CD14-positive monocyte (primary cell): Measurements from ENCODE around the gene EPS15. TPM values are rescaled to one million over a fixed set of nuclear protein-coding genes. Genes with fewer than 3 reads are reported as not detected.

Experiments
- DNase-seq, 3 donors: peaks; one replicate each; pipeline ENCODE4 v3.0.0-alpha.2; 2011 to 2022
- H2AFZ ChIP-seq: 2 replicates; pipeline ENCODE4 v1.6.0; 2012; ENCODE audit warnings: mild to moderate bottlenecking, low read depth, low read length, inconsistent platforms; ENCODE audit not compliant: insufficient read depth, poor library complexity, severe bottlenecking
- H3K27ac ChIP-seq, 2 donors: 1 replicate in 1 of 2; 2 replicates in 1 of 2; pipeline ENCODE4 v1.5.1; 2012 to 2013; ENCODE audit warnings: low read length in 2 of 2, control low read depth in 1 of 2, inconsistent platforms in 1 of 2, low read depth in 1 of 2, mild to moderate bottlenecking in 1 of 2
- H3K27me3 ChIP-seq, 2 donors: one replicate each; pipeline versions ENCODE4 v1.6.0 to v1.6.1; 2011 to 2013; ENCODE audit warnings: low read length in 2 of 2; ENCODE audit not compliant: control insufficient read depth in 2 of 2, insufficient read depth in 2 of 2
- H3K36me3 ChIP-seq, 2 donors: replicated peaks in 1 of 2; 1 replicate in 1 of 2; 2 replicates in 1 of 2; pipeline versions ENCODE4 v1.5.1 to v1.6.1; 2012 to 2013; ENCODE audit warnings: low read length in 2 of 2, control low read depth in 1 of 2, inconsistent platforms in 1 of 2, mild to moderate bottlenecking in 1 of 2; ENCODE audit not compliant: insufficient read depth in 2 of 2, control insufficient read depth in 1 of 2
- H3K4me1 ChIP-seq, 2 donors: 1 replicate in 1 of 2; 2 replicates in 1 of 2; pipeline versions ENCODE4 v1.5.1 to v1.6.1; 2012 to 2013; ENCODE audit warnings: low read length in 2 of 2, control low read depth in 1 of 2, inconsistent platforms in 1 of 2, mild to moderate bottlenecking in 1 of 2, moderate library complexity in 1 of 2; ENCODE audit not compliant: insufficient read depth in 2 of 2, control insufficient read depth in 1 of 2
- H3K4me2 ChIP-seq: replicated peaks from 2 replicates; pipeline ENCODE3; 2012; ENCODE audit warnings: low read length, moderate library complexity, mild to moderate bottlenecking; ENCODE audit not compliant: poor library complexity, severe bottlenecking; ENCODE audit errors: extremely low read depth
- H3K4me3 ChIP-seq, 3 experiments: fragments of 200-600 bp in 1 of 3; sonication (generic) in 1 of 3; replicated peaks in 1 of 3; 1 replicate in 2 of 3; 2 replicates in 1 of 3; pipeline ENCODE4 v1.5.1; 2011 to 2013; ENCODE audit warnings: low read length in 3 of 3, mild to moderate bottlenecking in 3 of 3, control low read depth in 2 of 3, low read depth in 2 of 3, inconsistent platforms in 1 of 3, moderate library complexity in 1 of 3
- H3K79me2 ChIP-seq: 2 replicates; pipeline ENCODE4 v1.6.0; 2012; ENCODE audit warnings: mild to moderate bottlenecking, control low read depth, inconsistent platforms, low read length, moderate library complexity; ENCODE audit not compliant: insufficient read depth
- H3K9ac ChIP-seq: 2 replicates; pipeline ENCODE4 v1.6.0; 2017; ENCODE audit warnings: low read length, mild to moderate bottlenecking; ENCODE audit not compliant: insufficient read depth, poor library complexity, severe bottlenecking
- H3K9me3 ChIP-seq, 2 donors: replicated peaks in 1 of 2; 1 replicate in 1 of 2; 2 replicates in 1 of 2; pipeline versions ENCODE4 v1.5.1 to v1.6.1; 2012 to 2013; ENCODE audit warnings: low read length in 2 of 2, control low read depth in 1 of 2; ENCODE audit not compliant: control insufficient read depth in 1 of 2, insufficient read depth in 1 of 2
- H4K20me1 ChIP-seq: 2 replicates; pipeline ENCODE4 v1.6.0; 2012; ENCODE audit warnings: mild to moderate bottlenecking, low read length, control low read depth, moderate library complexity; ENCODE audit not compliant: insufficient read depth
- H3K27ac Mint-ChIP-seq, 7 donors: one replicate each; pipeline ENCODE4 v1.8.0; 2020; ENCODE audit warnings: mild to moderate bottlenecking in 7 of 7, mixed read lengths in 7 of 7, moderate library complexity in 6 of 7, inconsistent platforms in 2 of 7
- H3K27me3 Mint-ChIP-seq, 3 donors: one replicate each; pipeline ENCODE4 v1.8.0; 2021 to 2022; ENCODE audit warnings: low read depth in 3 of 3, mild to moderate bottlenecking in 3 of 3, mixed read lengths in 3 of 3, moderate library complexity in 3 of 3, inconsistent platforms in 1 of 3
- H3K36me3 Mint-ChIP-seq, 2 donors: one replicate each; pipeline ENCODE4 v1.8.0; 2020; ENCODE audit warnings: mixed read lengths in 2 of 2, inconsistent platforms in 1 of 2, mild to moderate bottlenecking in 1 of 2
- H3K4me1 Mint-ChIP-seq: one replicate; pipeline ENCODE4 v1.8.0; 2020; ENCODE audit warnings: mild to moderate bottlenecking, mixed read lengths
- H3K4me3 Mint-ChIP-seq, 2 donors: one replicate each; pipeline ENCODE4 v1.8.0; 2020; ENCODE audit warnings: mild to moderate bottlenecking in 2 of 2, mixed read lengths in 2 of 2, moderate library complexity in 1 of 2
- H3K9me3 Mint-ChIP-seq, 7 donors: one replicate each; pipeline ENCODE4 v1.8.0; 2020 to 2022; ENCODE audit warnings: mixed read lengths in 7 of 7, mild to moderate bottlenecking in 6 of 7, moderate library complexity in 6 of 7, inconsistent platforms in 2 of 7
- WGBS: methylation state at CpG from one replicate; pipeline ENCODE4 v1.1.5; 2013; ENCODE audit warnings: missing lambda C conversion rate; ENCODE audit not compliant: insufficient coverage; 5-methylcytosine and 5-hydroxymethylcytosine counted together
- intact Hi-C, 2 donors: fragments of 100-400 bp; cut with micrococcal nuclease; formaldehyde crosslinking; loops; one replicate each; pipeline versions ENCODE4 v1.15.0 to v1.15.1; 2023
- polyA plus RNA-seq, 3 donors: library from polyadenylated mRNA; depleted of rRNA in 1 of 3; unstranded in 2 of 3; stranded (reverse) in 1 of 3; fragments of 300-500 nt in 2 of 3; fragments of >200 nt in 1 of 3; fragmentation: Illumina TruSeq in 2 of 3; gene quantifications; 1 replicate in 2 of 3; 2 replicates in 1 of 3; pipeline ENCODE4 v1.2.3, GENCODE V29; 2012 to 2021
- TF ChIP-seq, protein P1 (sequence below): fragments of 200-600 bp; IDR thresholded peaks from one replicate; pipeline ENCODE4 v1.8.0; 2022; ENCODE audit warnings: antibody characterized with exemption, mild to moderate bottlenecking

EPS15 gene
- polyA plus RNA-seq, 3 donors: 26.7 to 53.6 (median 36.4) TPM

DNA sequence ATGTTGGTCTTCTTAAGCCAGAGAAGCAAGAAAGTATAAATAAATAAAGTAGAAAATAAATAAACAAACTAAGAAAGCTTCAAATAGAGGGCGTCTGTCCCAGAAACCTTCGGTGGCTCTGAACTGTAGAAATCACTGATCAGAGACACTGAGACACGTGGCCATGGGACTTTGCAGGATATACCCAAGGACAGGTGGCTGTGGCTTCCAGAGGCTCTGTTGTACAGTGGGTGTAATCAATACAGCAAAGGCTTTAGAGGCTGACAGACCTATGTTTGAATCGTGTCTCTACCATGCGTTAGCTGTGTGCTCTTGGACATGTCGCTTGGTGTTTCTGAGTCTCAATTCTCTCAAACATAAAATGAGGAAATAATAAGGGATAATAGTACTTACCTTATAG lies 41.0 kb upstream of the EPS15 start:
- Histone ChIP-seq H3K27me3 (no peaks in the 10 kb centered on the region), H3K4me3 (no peak overlapping the region), H4K20me1 (no peaks in the 10 kb centered on the region), H3K27ac (no peak overlapping the region), H3K9ac (no peak overlapping the region), H3K79me2 (no peaks in the 10 kb centered on the region), H3K9me3 (no peaks in the 10 kb centered on the region), H3K4me1 (peaks cover 4 to 5% of the 10 kb centered on the region in 2 donors), H2AFZ (no peak overlapping the region), H3K4me2 (no peak overlapping the region), H3K36me3 (no peaks in the 10 kb centered on the region)
- Mint-ChIP-seq H3K4me3 (no peak overlapping the region), H3K4me1 (peaks cover 9% of the 10 kb centered on the region), H3K9me3 (peaks cover 0 to 2% (median 0%) of the 10 kb centered on the region in 7 donors), H3K36me3 (no peaks in the 10 kb centered on the region), H3K27ac (no peak overlapping the region), H3K27me3 (peaks cover 0 to 4% (median 2%) of the 10 kb centered on the region in 3 donors)
- TF ChIP-seq, protein P1, sequence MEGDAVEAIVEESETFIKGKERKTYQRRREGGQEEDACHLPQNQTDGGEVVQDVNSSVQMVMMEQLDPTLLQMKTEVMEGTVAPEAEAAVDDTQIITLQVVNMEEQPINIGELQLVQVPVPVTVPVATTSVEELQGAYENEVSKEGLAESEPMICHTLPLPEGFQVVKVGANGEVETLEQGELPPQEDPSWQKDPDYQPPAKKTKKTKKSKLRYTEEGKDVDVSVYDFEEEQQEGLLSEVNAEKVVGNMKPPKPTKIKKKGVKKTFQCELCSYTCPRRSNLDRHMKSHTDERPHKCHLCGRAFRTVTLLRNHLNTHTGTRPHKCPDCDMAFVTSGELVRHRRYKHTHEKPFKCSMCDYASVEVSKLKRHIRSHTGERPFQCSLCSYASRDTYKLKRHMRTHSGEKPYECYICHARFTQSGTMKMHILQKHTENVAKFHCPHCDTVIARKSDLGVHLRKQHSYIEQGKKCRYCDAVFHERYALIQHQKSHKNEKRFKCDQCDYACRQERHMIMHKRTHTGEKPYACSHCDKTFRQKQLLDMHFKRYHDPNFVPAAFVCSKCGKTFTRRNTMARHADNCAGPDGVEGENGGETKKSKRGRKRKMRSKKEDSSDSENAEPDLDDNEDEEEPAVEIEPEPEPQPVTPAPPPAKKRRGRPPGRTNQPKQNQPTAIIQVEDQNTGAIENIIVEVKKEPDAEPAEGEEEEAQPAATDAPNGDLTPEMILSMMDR: no peak
- intact Hi-C loops: no loop called here
- 100% methylated on average over 2 of the region's 6 CpGs for WGBS
- no peak for DNase-seq

DNA sequence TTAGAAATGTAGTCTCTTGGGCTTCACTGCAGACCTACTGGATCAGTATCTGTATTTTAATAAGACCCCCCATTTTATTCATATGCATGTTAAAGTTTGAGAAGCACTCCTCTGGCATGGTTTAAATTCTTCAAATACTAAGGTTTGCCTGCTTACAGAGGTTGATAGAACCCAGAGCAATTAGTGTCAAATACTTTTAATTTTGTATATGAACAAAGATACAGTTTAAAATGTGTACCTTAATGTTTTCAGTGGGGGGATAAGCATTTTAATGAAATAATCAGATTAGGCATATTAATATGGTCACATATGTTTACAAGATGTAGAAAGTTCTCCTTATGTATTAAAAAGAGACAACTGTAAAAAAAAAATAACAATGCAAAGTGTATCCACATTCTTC lies 40.4 kb upstream of the EPS15 start:
- peaks cover 0 to 4% (median 2%) of the 10 kb centered on the region in 3 donors for H3K27me3 Mint-ChIP-seq
- no peak overlapping the region for H3K4me3 Mint-ChIP-seq
- Histone ChIP-seq H4K20me1 (no peaks in the 10 kb centered on the region), H3K36me3 (no peaks in the 10 kb centered on the region), H3K79me2 (no peaks in the 10 kb centered on the region), H3K4me3 (no peak overlapping the region), H3K9ac (no peak overlapping the region), H3K4me2 (no peak overlapping the region), H3K4me1 (peaks cover 4 to 5% of the 10 kb centered on the region in 2 donors), H3K9me3 (no peaks in the 10 kb centered on the region), H3K27me3 (no peaks in the 10 kb centered on the region), H3K27ac (no peak overlapping the region), H2AFZ (peak overlapping the region; percentile 13)
- TF ChIP-seq, protein P1: no peak
- DNase-seq: no peak
- H3K4me1 Mint-ChIP-seq: peaks cover 8% of the 10 kb centered on the region
- H3K9me3 Mint-ChIP-seq: peaks cover 0 to 2% (median 0%) of the 10 kb centered on the region in 7 donors
- H3K27ac Mint-ChIP-seq: no peak overlapping the region
- intact Hi-C loops: no loop called here
- no peaks in the 10 kb centered on the region for H3K36me3 Mint-ChIP-seq
